ENCODE measurements around the gene PRKCA.

- TF ChIP-seq CTCF (IDR thresholded peaks at IDR 0.05) (no peak), POLR2A (IDR thresholded peaks at IDR 0.05) (no peak), EP300 (IDR thresholded peaks at IDR 0.05) (no peak)
Measured at GRCh38 chr17:66634193-66634592, 331.8 kb downstream of the PRKCA start.

Data from ovary (tissue), 3 donors.